COLO668 (cell line): ENCODE results near the gene PDE11A.

ENCODE experiments used
- DNase-seq: peaks from one replicate; lab custom pipeline; 2025; ENCODE audit not compliant: unreplicated experiment; lab: John Stamatoyannopoulos, UW

Gene PDE11A

DNA sequence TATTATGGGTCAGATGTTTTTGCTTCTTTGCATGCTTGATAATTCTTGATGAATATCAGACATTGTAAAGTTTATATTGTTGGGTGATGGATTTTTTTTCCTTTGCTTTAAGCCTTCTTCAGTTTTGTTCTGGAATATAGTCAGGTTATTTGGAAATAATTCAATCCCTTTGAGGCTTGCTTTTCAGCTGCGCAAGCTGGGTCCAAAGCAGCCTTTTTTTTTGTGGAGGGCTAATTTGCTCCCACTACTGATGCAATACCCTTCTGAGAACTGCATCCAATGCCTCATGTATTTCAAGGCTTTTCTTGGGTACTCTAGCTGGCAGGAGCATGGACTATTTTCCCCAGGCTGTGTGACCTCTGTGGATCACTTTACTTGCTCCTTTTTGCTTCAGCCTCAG lies 434.1 kb downstream of the PDE11A start:
- DNase-seq, result no peak

DNA sequence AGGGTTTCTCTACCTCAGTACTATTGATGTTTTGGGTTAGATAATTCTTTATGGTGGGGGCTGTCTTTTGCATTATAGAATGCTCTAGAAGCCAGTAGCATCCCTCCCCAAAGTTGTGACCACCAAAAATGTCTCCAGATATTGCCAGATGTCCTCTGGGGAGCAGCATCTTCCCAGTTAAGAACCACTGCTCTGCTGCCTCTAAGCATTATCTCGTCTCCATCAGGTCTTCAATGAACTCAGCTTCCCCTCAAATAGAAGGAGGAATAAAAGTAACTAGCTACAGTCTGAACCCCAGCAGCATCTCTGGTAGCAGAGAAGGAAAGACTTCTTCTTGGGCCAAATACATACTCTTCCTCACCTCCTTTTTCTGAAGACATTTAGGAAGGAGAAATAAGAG lies 435.9 kb downstream of the PDE11A start:
- no peak for DNase-seq

DNA sequence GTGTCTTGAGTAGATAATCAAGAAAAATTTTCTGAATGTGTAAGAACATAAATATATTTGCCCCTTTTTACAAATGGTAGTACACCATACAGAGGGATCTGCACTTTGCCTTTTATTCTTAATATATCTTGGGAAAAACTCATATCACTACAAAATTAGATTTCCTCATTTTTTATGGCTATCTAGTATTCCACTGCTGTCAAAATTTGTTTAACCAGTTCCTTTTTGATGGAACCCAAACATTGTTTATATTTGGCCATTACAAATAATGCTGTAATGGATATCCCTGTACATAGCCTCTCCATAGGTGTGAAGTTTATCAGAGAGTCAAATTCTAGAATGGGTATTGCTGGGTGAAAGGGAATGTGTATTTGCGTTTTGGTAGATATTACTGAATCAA lies 436.9 kb downstream of the PDE11A start:
- DNase-seq, result no peak

DNA sequence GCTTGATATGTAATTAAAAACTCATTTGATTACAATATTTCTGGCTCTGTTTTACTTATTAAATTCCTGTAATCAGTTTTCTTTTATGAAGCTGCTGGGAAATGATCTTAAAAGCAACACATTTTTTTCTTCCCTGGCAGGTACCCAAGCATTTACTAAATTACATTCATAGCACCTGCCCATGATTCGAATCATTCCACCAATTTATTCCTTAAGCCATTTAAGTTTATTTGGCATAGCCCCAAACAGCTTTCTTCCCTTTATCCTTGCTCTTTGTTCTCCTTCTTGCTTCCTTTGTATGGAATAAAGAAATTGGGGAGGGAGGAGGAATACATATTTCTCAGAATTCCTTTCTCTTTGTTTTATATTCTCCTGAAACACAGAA lies 438.7 kb downstream of the PDE11A start:
- no peak for DNase-seq

DNA sequence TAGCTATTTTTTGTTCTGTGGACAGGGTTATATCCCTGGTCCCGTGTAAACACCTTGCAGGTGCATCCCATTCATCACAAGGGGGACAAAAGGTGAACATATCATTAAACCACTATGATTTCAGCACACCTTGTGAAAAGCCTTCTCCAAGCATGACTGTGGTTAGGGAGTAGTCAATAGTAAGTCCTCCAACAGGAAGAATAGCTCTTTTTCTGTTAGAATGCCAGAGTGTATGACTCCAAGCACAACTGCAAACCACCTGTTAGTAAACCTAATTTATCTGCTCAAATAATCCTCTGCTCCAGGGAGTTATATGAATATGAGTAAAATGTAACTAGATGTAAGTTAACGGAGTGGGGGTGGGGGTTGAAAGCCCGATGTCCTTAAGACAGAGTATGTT lies 439.5 kb downstream of the PDE11A start:
- DNase-seq, result peak; percentile 35

DNA sequence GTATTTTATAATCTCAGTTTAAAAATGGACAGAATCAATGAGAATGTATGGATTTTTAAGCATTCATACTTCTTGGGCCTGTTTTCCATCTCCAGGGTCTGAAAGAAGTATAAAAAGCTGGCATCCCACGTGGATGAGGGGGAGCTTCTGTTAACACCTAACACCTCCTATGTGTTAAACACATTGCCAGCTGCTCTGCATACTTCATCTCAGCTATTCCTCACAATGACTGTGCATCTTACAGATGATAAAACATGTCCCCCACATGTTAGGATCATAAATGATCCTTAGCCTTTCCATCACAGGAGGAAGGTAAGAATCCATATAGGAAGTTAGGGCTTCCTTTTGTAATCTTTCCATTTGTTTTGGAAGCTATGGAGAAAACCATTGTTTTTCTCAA lies 440.9 kb downstream of the PDE11A start:
- no peak for DNase-seq

DNA sequence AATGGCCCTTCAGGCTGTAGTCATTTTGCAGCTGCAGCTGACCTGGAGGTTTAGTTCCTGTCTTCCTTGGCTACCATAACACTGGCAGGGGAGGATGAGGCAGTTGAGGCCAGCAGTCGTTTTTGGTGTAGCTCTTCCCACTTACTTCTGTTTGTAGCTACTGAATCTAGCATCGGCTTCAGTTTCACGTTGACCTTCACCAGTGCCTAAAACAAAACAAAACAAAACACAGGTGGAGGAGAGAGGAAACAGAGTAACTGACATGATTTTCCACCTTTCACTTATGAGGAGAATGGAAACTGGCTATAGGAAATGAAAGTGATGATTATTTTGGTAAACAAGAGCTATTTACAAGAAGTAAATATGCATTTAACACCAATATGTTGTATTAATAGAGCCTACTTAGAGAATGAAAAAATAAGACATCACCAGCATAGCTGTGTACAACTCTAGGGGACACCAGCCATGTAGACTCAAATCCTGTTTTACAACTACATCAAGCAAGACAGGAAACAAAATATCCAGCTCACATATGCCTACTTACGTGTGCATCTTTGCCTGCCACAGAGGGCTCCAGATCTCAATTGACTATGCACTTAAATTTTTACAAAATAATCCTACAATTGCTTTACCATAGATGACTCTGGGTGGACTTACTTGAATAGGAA lies 443.1 kb downstream of the PDE11A start:
- no peak for DNase-seq

DNA sequence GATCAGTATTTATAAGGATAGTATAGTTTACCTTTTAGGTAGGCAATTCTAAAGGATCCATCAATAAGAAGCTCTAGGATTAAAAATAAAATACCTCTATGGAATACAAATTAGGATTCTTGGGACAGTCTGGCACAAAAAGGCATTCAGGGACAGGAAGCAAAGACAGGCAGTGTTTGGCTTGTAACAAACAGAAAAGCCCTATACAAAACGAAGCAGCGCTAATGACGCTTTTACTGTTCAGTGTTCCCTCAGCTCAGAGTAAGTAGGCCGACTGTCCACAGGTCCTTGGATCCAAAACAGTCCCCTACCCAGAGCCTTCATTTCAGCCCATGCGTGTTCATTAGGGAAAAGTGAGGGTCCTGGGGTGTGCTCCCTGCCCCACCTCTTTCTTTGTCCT lies 443.7 kb downstream of the PDE11A start:
- DNase-seq, result no peak

DNA sequence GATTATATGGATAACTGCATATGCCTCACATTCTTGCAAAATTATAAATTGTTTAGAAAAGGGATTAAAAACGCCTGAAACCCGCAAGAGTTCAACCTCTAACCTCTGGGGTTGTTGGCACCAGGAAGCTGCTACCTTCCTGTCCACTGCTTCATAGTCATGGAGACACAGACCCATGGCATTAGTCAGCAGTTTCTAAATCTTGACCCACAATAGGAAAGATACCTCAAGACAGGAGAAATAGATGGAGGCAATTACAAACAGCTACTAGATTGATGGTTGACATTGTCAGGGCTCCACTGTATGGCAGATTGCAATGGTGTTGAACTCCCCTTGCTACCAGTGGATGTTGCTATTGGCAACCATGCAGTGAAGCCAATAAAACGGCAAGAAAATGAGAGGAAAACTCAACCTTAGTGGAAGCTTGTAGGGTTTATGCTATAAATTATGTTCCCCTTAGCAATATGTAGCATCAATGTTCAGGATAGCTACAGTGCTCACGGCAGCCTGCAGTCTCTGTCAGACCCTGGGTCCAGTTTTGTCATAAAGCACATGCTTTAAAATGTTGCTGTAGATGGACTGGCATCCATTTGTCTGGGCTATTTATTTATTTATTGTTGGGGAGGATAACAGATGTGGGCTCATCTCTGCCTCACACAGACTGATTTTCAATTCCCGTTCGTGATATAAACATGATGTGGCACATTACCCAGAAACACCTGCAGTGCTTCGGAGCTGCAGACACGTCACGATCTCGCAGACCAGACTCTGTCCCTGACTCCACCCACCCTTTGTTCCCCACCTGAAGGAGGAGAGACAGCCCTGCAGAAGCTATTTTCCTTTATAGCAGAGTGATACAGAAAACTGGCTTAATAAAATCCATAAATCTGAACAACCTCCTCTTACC lies 446.6 kb downstream of the PDE11A start:
- DNase-seq, result no peak

DNA sequence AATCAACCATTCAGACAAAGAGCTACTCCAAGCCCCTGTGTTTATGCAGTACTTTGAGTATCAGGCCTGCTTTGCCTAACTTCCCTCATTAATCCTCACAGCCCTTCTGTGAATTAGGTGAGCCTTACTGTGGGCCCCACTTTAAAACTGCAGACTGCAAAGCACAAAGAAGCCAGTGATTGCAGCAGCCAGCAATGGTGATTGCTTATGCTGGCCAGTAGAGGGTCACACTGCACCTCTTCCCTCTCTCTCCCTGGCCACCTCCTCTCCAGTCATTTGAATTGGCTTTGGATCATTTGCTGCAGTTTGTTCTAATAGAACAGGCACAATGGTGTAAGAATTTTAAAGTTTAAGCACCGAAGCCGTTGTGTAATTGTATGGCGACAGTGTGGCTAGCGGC lies 450.1 kb downstream of the PDE11A start:
- peak; percentile 7 for DNase-seq

DNA sequence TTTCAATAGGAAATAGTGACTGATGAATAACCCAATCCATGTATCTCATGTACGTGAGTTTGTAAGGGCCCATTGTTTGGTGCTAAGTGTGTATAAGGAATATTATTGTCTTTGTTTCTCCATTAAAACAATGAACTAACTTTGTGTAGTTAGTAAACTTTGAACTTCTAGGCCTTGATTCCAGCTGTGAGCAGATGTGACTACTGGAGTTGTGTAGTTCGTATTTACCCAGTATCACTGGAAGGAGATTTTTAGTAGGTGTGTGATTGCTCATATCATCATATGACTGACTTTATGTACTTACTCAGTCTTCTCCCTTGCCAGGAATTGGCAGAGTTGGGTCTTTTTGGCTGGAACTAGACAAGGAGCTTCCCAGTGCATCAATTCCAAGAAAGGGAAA lies 452.6 kb downstream of the PDE11A start:
- DNase-seq, result no peak

DNA sequence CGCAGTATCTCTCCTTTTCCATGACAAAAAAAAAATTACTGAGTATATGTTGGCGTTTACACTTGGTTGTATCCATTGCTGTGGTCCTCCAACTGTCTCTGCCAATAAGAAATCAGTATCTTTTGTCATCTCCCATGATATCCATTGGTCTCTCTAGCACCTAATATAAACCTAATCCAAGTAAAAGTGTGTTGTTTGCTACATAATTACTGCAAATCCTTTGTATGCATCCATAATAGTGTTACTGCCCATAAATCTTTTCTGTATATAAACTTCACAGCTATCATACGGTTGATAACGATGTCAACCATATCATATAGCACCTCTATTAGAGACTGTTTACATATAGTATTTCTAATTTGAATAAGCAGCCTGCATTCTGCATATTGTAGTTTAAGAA lies 453.1 kb downstream of the PDE11A start:
- DNase-seq, result no peak

DNA sequence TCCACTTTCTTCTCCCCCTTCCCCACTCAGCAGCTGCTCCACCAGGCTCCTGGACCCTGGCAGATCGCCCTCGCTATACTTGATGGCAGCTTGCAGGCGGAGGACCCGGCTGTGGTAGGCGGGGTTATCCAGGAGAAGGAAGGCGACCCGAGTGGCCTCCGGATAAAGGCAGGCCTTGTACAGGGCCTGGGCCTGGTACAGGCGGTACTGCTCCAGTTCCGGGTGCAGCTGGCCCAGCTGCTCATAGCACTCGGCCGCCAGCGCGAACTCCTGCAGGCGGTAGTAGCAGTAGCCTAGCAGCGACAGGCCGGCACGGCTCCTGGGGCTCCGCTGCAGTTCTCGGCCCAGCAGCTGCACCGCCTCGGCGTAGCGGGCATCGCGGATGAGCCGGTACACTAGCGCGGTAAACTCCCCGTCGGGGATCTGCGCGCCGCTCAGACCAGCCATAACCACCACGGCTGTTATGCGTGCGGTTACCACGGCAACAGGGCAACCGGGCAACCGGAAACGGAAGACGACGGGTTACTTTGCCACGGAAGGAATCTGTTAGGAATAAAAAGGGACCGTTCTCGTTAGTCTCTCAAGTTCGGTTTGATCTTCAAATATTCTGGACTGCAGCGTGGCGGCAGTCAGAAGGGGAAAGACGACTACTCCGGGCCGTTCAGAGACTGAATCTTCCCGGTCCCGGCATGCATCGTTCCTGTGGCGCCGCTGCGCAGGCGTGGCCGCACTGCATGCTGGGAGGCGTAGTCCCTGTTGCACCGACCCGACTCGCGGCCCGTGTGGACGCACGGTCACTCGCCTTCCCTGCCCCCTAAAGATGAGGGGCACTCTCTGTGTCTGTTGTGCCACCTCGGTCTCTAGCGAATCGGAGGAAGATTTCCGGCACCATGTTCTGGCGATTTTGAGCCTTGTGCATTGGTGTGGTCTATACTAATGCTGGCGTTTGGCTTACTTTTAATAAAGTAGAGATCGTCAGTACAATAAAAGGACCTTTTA lies 454.0 kb downstream of the PDE11A start:
- DNase-seq, result peak; percentile 91

DNA sequence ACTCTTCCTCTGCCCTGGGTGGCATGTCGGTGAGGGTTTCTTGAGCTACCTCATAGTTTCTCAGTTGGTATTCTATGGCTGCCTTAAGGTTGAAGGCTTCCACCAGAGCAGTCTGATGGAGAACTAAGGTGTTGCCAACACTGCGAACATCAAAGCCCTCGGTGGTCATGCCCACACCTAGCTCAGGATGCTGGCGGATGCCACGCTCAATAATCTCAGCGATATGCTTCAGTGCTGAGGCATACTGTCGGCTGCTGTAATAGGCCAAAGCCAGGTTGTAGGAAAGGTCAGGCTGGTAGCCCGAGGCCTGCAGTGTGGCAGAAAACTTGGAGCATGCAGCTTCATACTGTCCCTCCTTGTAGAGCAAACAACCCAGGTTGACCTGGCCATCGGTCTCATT lies 454.7 kb downstream of the PDE11A start:
- no peak for DNase-seq

DNA sequence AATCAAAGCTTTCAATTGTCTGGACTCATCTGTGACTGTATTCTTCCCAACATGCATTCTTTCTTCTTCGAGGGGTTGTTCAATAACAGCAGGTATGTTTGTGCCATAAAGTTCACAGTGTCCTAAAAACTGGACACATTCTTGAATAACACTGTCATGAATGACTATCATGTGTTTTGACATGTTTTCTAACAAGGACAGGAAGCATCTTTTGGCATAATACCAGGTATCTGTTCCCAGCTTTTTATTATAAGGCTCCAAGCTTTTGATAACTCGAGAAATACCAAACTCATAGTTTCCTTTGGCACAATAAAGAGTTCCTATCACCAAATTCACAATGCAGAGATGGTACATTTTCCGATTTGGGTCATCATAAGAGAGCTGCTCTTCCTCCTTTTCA lies 455.8 kb downstream of the PDE11A start:
- DNase-seq, result no peak

DNA sequence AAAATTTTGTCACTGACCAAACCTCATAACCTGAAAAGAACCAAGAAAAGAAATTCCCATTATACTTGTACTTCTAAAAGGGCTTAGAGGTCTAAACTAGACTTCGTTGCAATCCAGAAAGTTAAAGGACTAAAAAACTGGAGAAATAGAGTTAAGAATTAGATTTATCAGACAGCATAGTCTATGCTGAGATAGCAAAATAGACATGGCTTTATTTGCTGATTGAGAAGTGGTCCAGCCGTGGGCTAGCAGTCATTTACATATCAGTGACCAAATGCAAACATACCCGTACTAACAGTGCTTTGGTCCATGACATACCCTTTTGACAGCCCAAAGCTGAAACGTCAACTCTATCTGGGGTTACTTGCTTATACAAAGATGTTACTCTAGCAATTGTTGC lies 456.5 kb downstream of the PDE11A start:
- no peak for DNase-seq

DNA sequence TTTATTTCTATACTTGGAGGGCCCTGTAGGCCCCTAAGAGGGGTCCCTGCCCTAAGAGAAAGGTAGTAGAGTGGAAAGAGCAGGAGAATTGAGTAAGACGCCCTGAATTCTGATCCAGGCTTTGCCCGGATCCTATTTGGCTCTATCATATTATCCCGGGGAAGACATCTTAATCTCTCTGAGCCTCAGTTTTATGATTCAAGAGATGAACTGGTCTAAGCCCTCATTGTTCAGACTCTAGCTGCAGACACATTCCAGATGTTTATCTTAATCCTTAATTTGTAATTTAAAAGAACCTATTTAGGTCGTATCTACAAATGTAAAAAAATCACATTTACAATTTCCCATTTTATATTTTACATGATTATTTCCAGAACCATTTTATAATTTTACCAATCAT lies 459.9 kb downstream of the PDE11A start:
- no peak for DNase-seq

DNA sequence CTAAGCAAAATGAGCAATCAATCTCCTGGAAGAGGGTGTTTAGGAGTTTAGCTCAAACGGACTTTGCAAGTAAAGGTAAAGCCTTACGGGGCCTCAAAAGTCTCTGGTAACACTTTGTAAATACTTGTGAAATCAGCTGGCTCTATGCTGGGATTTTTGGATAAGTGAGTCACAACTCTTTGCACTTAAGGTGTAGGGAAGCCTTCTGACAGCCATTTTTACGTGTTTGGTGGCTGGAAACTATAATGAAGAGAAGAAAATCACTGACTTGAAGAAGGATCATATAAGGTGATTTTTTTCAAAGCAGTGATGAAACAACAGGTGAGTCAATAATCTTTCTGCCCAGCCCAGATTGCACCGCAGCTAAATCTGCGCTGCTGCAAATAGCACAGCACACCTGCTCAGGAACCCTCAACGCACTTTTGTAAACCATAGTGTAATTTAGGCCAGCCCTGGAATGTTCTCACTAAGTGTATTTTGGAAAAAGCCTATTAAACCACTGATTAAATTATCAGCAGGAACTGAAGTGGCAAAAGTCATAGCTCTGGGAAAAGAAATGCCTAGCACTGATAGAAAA lies 461.2 kb downstream of the PDE11A start:
- DNase-seq, result peak; percentile 27

DNA sequence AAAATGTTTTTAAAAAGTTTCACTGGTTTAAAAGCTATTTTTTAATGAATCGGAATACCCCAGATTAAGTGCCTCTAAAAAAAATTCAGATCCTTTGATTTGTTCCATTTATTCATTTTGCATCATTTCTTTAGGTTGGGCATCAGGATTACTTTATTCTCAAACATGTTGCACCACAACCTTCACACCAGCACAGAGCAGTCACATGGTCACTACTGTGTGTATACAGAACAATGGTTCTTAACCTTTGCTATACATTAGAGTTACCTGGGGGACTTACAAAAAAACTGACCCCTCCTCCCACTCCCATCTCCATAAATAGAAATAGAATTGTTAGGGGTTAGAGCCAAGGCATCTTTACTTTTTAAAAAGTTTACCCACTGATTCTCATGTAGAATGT lies 461.8 kb downstream of the PDE11A start:
- no peak for DNase-seq

DNA sequence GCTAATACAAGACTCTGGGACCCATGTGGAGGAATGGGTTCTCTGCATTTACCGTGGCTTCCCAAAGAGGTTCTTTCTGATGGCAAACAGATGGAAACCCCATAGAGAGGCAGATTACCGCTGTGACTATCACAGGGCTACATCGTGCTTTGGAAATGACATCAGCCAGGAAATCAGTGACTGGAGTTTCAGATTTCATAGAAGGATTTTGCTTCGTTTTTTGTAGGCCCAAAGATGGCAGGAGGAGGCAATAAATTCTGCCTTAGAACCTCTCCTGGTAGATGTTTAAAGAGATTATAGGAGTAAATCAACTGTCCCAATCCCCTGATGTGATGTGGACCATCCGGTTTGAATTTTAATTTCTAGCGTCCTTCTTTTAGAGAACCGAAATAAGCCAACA lies 465.9 kb downstream of the PDE11A start:
- no peak for DNase-seq
